ENCODE data around the gene SNX7. TPM values are rescaled to one million over a fixed set of nuclear protein-coding genes. Genes with fewer than 3 reads are reported as not detected.

SNX7 gene
- total RNA-seq, 6 experiments from 2014 or later = 8.5 to 11.9 (median 9.9) TPM

- no peak for ATAC-seq
- H3K36me3 ChIP-seq = no peaks in the 10 kb centered on the region
- H3K27me3 ChIP-seq = no peaks in the 10 kb centered on the region
- TF ChIP-seq POLR2A (IDR thresholded peaks at IDR 0.05) (no peak), CTCF (IDR thresholded peaks at IDR 0.05) (no peak)
- no peak overlapping the region for H3K27ac ChIP-seq
- H3K9me3 ChIP-seq = no peaks in the 10 kb centered on the region
- no peak for DNase-seq
- H3K4me3 ChIP-seq = no peak overlapping the region
- no peaks in the 10 kb centered on the region for H3K4me1 ChIP-seq
- intact Hi-C loops (cut with DNase I) = no loop called here
- WGBS (ENCODE audit: insufficient coverage, low coverage, low lambda C conversion rate, missing lambda C conversion rate) = 84% methylated on average over 3 of the region's 3 CpGs
Observed at GRCh38 chr1:98709906-98710305, 48.4 kb downstream of the SNX7 start.

GRCh38 chr1:98723574-98723973 lies 62.1 kb downstream of the SNX7 start:
- Histone ChIP-seq H3K9me3 (no peaks in the 10 kb centered on the region), H3K36me3 (no peaks in the 10 kb centered on the region), H3K4me3 (no peak overlapping the region), H3K27me3 (no peaks in the 10 kb centered on the region), H3K27ac (no peak overlapping the region), H3K4me1 (no peaks in the 10 kb centered on the region)
- TF ChIP-seq POLR2A (IDR thresholded peaks at IDR 0.05) (no peak), CTCF (IDR thresholded peaks at IDR 0.05) (no peak)
- ATAC-seq (no peak), DNase-seq (no peak)
- WGBS (ENCODE audit: insufficient coverage, low coverage, low lambda C conversion rate, missing lambda C conversion rate) = 82% methylated on average over 8 of the region's 8 CpGs
- intact Hi-C loops (cut with DNase I) = no loop called here

GRCh38 chr1:98732985-98733781 lies 71.7 kb downstream of the SNX7 start:
- H3K27ac ChIP-seq = no peak overlapping the region
- DNase-seq = no peak
- H3K36me3 ChIP-seq = no peaks in the 10 kb centered on the region
- intact Hi-C loops (cut with DNase I) = no loop called here
- H3K9me3 ChIP-seq = no peaks in the 10 kb centered on the region
- no peaks in the 10 kb centered on the region for H3K4me1 ChIP-seq
- H3K4me3 ChIP-seq = no peak overlapping the region
- TF ChIP-seq CTCF (IDR thresholded peaks at IDR 0.05) = no peak
- no peak for TF ChIP-seq POLR2A (IDR thresholded peaks at IDR 0.05)
- H3K27me3 ChIP-seq = no peaks in the 10 kb centered on the region
- WGBS (ENCODE audit: insufficient coverage, low coverage, low lambda C conversion rate, missing lambda C conversion rate) = 81% methylated on average over 9 of the region's 9 CpGs
- ATAC-seq = no peak

- no peak for ATAC-seq
- intact Hi-C loops (cut with DNase I) = no loop called here
- no peak for DNase-seq
- Histone ChIP-seq H3K4me3 (no peak overlapping the region), H3K27me3 (no peaks in the 10 kb centered on the region), H3K4me1 (no peaks in the 10 kb centered on the region), H3K9me3 (no peaks in the 10 kb centered on the region), H3K27ac (no peak overlapping the region), H3K36me3 (no peaks in the 10 kb centered on the region)
- TF ChIP-seq CTCF (IDR thresholded peaks at IDR 0.05) (no peak), POLR2A (IDR thresholded peaks at IDR 0.05) (no peak)
Observed at GRCh38 chr1:98733782-98734112, 72.2 kb downstream of the SNX7 start.

GRCh38 chr1:98735756-98736155 lies 74.2 kb downstream of the SNX7 start:
- H3K27me3 ChIP-seq = no peaks in the 10 kb centered on the region
- ATAC-seq = no peak
- TF ChIP-seq CTCF (IDR thresholded peaks at IDR 0.05) = no peak
- TF ChIP-seq POLR2A (IDR thresholded peaks at IDR 0.05) = no peak

More at GRCh38 chr1:98735756-98736155, 74.2 kb downstream of the SNX7 start:
- H3K36me3 ChIP-seq = no peaks in the 10 kb centered on the region
- no peak for DNase-seq
- intact Hi-C loops (cut with DNase I) = no loop called here
- no peak overlapping the region for H3K4me3 ChIP-seq
- H3K4me1 ChIP-seq = no peaks in the 10 kb centered on the region
- no peaks in the 10 kb centered on the region for H3K9me3 ChIP-seq
- no peak overlapping the region for H3K27ac ChIP-seq
